GM12872 (cell line): ENCODE measurements around the gene IL17C.

ENCODE experiments used
- CTCF ChIP-seq: IDR thresholded peaks from 3 replicates; pipeline ENCODE4 v1.5.1; 2011; ENCODE audit warnings: low read depth, mild to moderate bottlenecking, low read length, moderate library complexity; ENCODE audit not compliant: insufficient read depth

IL17C gene

DNA sequence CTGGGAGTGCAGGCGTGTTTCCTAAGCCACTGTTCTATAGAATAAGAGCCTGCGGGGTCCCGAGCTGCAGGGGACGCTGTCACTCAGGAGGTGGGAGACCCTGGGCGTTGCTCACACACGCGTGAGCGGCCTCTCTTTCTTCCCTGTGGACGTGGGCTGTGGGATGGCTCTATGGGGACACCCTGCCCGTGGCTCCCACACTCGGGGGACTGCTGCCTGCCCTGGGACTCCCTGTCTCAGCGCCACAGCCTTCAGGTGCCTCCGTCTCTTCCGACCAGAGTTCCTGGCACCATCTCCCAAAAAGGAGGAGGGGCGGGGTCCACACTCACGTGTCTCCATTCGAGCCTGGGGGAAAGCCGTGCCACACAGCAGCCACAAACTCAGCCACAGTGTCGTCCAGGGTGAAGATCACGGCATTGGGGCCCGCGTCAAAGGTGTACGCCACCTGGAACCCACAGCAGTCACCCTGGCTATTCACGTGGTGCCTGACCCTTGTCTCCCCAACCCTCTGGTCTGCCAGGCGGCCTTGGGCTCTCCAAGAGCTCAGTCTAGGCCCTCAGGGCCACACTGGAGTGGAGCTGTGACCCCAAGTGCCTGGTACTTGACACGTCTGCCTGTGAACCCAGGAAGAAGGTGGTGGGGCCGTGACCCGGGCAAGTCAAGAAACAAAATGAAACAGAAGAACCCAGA, 16.1 kb downstream of the IL17C start:
- TF ChIP-seq CTCF: no peak

DNA sequence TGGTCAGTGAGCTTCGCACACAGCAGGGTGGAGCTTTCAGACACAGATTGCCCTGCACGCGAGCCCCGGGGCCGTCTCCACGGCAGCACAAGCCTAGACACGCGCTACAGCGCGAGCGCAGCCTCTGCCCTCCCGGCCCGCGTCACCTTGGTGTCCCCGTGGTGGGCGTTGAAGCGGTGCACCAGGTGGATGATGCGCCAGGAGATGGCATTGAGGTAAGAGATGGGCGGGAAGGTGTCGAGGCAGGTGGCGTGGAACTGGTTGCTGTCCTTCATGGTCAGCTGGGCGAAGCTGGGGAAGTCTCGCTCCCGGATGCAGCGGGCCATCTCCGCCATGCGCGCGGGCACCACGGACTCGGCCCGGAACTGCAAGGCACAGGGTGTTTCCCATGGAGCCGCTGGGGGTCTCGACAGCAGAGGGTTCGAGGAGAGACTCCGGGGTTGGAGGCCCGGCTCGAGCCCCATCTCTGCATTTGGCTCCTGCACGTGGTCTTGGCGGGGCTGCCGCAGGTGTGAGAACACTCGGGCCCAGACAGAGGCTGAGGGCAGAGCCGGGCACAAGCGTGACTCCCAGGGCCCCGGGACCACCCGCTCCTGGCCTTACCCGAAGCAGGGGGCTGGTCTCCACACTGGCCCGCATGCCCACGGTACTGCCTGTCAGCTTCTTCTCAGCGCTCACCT, 16.8 kb downstream of the IL17C start:
- TF ChIP-seq CTCF: no peak

- no peak for TF ChIP-seq CTCF
Measured at GRCh38 chr16:88655733-88656281, 17.4 kb downstream of the IL17C start.

GRCh38 chr16:88656291-88656980, 18.1 kb downstream of the IL17C start:
- no peak for TF ChIP-seq CTCF

GRCh38 chr16:88657371-88657770, 19.0 kb downstream of the IL17C start:
- no peak for TF ChIP-seq CTCF

- TF ChIP-seq CTCF: no peak
Measured at GRCh38 chr16:88658714-88659113, 20.3 kb downstream of the IL17C start.

DNA sequence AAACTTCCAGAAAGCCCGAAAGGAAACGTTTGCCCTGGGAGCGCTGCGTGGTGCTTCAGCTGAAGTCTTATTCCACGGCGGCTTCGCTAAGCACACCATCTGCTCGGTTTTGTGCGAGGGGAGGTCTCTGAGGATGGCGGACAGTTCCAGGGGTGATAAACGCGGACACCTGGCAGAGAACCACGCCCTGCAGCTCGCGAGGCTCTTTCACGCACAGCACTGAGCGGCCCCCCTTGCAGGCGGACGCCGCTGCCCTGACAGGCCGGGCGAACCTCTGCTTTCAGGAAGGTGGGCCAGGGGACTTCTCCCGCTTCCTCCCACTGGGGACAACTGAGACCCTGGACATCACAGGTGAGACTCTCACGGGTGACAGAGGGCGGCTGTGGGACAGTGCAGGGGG, 20.8 kb downstream of the IL17C start:
- TF ChIP-seq CTCF: no peak
